Effector memory CD8-positive, alpha-beta T cell (primary cell): ENCODE data around the gene FLT3.

Experiments used
- ATAC-seq: fragments of 150-1000 bp; cut with Tn5 transposase; replicated peaks from 2 replicates; pipeline ENCODE4 v1.10.0; 2021; ENCODE audit warnings: mild to moderate bottlenecking, moderate library complexity
- DNase-seq, 3 experiments: peaks; one replicate each; pipeline ENCODE4 v3.0.0; 2021
- H3K27ac Mint-ChIP-seq, 2 donors: one replicate each; pipeline ENCODE4 v1.8.0; 2022; ENCODE audit warnings: mild to moderate bottlenecking in 2 of 2, mixed read lengths in 2 of 2, moderate library complexity in 2 of 2
- H3K27me3 Mint-ChIP-seq, 2 donors: one replicate each; pipeline ENCODE4 v1.8.0; 2022; ENCODE audit warnings: mixed read lengths in 2 of 2
- H3K36me3 Mint-ChIP-seq: one replicate; pipeline ENCODE4 v1.8.0; 2022; ENCODE audit warnings: mild to moderate bottlenecking, moderate library complexity, mixed read lengths; ENCODE audit not compliant: insufficient read depth
- H3K4me1 Mint-ChIP-seq, 2 donors: one replicate each; pipeline ENCODE4 v1.8.0; 2022; ENCODE audit warnings: low read depth in 2 of 2, mixed read lengths in 2 of 2
- H3K4me3 Mint-ChIP-seq, 2 donors: one replicate each; pipeline ENCODE4 v1.8.0; 2022; ENCODE audit warnings: mild to moderate bottlenecking in 2 of 2, mixed read lengths in 2 of 2, moderate library complexity in 2 of 2
- H3K9me3 Mint-ChIP-seq, 2 donors: one replicate each; pipeline ENCODE4 v1.8.0; 2022; ENCODE audit warnings: mixed read lengths in 2 of 2

The FLT3 gene

GRCh38 chr13:27976362-27977091, 123.8 kb downstream of the FLT3 start:
- H3K9me3 Mint-ChIP-seq: no peaks in the 10 kb centered on the region
- H3K36me3 Mint-ChIP-seq: no peaks in the 10 kb centered on the region
- DNase-seq (no peak), ATAC-seq (no peak)
- H3K4me3 Mint-ChIP-seq: no peak overlapping the region
- no peak overlapping the region for H3K27ac Mint-ChIP-seq
- H3K4me1 Mint-ChIP-seq: peaks cover 4 to 22% of the 10 kb centered on the region in 2 donors
- H3K27me3 Mint-ChIP-seq: peaks cover 72 to 100% of the 10 kb centered on the region in 2 donors

- Mint-ChIP-seq H3K9me3 (no peaks in the 10 kb centered on the region), H3K27me3 (peaks cover 72 to 100% of the 10 kb centered on the region in 2 donors), H3K4me1 (peaks cover 4 to 18% of the 10 kb centered on the region in 2 donors), H3K27ac (no peak overlapping the region), H3K4me3 (no peak overlapping the region), H3K36me3 (no peaks in the 10 kb centered on the region)
- no peak for DNase-seq
- ATAC-seq: no peak
These were observed 124.6 kb downstream of the FLT3 start for GRCh38 chr13:27975564-27976361.

- peaks cover 6 to 13% of the 10 kb centered on the region in 2 donors for H3K4me1 Mint-ChIP-seq
- ATAC-seq: no peak
- H3K36me3 Mint-ChIP-seq: no peaks in the 10 kb centered on the region
- H3K27ac Mint-ChIP-seq: no peak overlapping the region
- H3K27me3 Mint-ChIP-seq: peaks cover 74 to 100% of the 10 kb centered on the region in 2 donors
- DNase-seq: no peak
- H3K9me3 Mint-ChIP-seq: no peaks in the 10 kb centered on the region
- H3K4me3 Mint-ChIP-seq: no peak overlapping the region
These were observed 126.3 kb downstream of the FLT3 start for GRCh38 chr13:27973961-27974662.

GRCh38 chr13:27973291-27973690, 127.1 kb downstream of the FLT3 start:
- Mint-ChIP-seq H3K9me3 (no peaks in the 10 kb centered on the region), H3K4me1 (peaks cover 7 to 12% of the 10 kb centered on the region in 2 donors), H3K27ac (no peak overlapping the region), H3K27me3 (peaks cover 68 to 99% of the 10 kb centered on the region in 2 donors), H3K36me3 (no peaks in the 10 kb centered on the region), H3K4me3 (no peak overlapping the region)
- ATAC-seq (no peak), DNase-seq (no peak)

GRCh38 chr13:27972478-27972820, 127.9 kb downstream of the FLT3 start:
- H3K4me1 Mint-ChIP-seq: peaks cover 12 to 15% of the 10 kb centered on the region in 2 donors
- no peak for ATAC-seq
- no peak for DNase-seq
- H3K27ac Mint-ChIP-seq: no peak overlapping the region
- no peaks in the 10 kb centered on the region for H3K9me3 Mint-ChIP-seq
- no peak overlapping the region for H3K4me3 Mint-ChIP-seq
- no peaks in the 10 kb centered on the region for H3K36me3 Mint-ChIP-seq
- peaks cover 70 to 99% of the 10 kb centered on the region in 2 donors for H3K27me3 Mint-ChIP-seq

GRCh38 chr13:27971776-27972477, 128.4 kb downstream of the FLT3 start:
- H3K27ac Mint-ChIP-seq: no peak overlapping the region
- no peak overlapping the region for H3K4me3 Mint-ChIP-seq
- H3K9me3 Mint-ChIP-seq: no peaks in the 10 kb centered on the region
- peaks cover 12 to 20% of the 10 kb centered on the region in 2 donors for H3K4me1 Mint-ChIP-seq
- no peaks in the 10 kb centered on the region for H3K36me3 Mint-ChIP-seq
- no peak for DNase-seq
- no peak for ATAC-seq
- H3K27me3 Mint-ChIP-seq: peaks cover 70 to 99% of the 10 kb centered on the region in 2 donors

- peaks cover 12 to 20% of the 10 kb centered on the region in 2 donors for H3K4me1 Mint-ChIP-seq
These were observed 129.1 kb downstream of the FLT3 start for GRCh38 chr13:27971236-27971645.

GRCh38 chr13:27970382-27971235, 129.8 kb downstream of the FLT3 start:
- peaks cover 11 to 21% of the 10 kb centered on the region in 2 donors for H3K4me1 Mint-ChIP-seq
- no peak overlapping the region for H3K4me3 Mint-ChIP-seq
- H3K9me3 Mint-ChIP-seq: no peaks in the 10 kb centered on the region

More at GRCh38 chr13:27971236-27971645, 129.1 kb downstream of the FLT3 start:
- Mint-ChIP-seq H3K9me3 (no peaks in the 10 kb centered on the region), H3K4me3 (no peak overlapping the region), H3K27me3 (peaks cover 73 to 99% of the 10 kb centered on the region in 2 donors), H3K27ac (no peak overlapping the region), H3K36me3 (no peaks in the 10 kb centered on the region)
- ATAC-seq (no peak), DNase-seq (no peak)

GRCh38 chr13:27969866-27970229, 130.5 kb downstream of the FLT3 start:
- no peak overlapping the region for H3K27ac Mint-ChIP-seq
- no peak for DNase-seq
- H3K36me3 Mint-ChIP-seq: no peaks in the 10 kb centered on the region

More at GRCh38 chr13:27970382-27971235, 129.8 kb downstream of the FLT3 start:
- Mint-ChIP-seq H3K27ac (no peak overlapping the region), H3K36me3 (no peaks in the 10 kb centered on the region), H3K27me3 (peaks cover 73 to 99% of the 10 kb centered on the region in 2 donors)
- DNase-seq (no peak), ATAC-seq (no peak)

GRCh38 chr13:27969082-27969865, 131.1 kb downstream of the FLT3 start, which contains the start of gene CDX2:
Gene CDX2, minus strand, starts transcription at chr13:27969315. Its CDS starts 309 bp downstream, at chr13:27969006.
- Mint-ChIP-seq H3K4me3 (peak within 1 kb of the TSS; percentile 40 to 64), H3K9me3 (no peaks in the 10 kb centered on the region), H3K27ac (no peak within 1 kb of the TSS), H3K36me3 (no peaks in the 10 kb centered on the region), H3K4me1 (peaks cover 8 to 20% of the 10 kb centered on the region in 2 donors), H3K27me3 (peaks cover 71 to 99% of the 10 kb centered on the region in 2 donors)
- DNase-seq (no peak), ATAC-seq (no peak)

More at GRCh38 chr13:27969866-27970229, 130.5 kb downstream of the FLT3 start:
- ATAC-seq: no peak
- H3K4me3 Mint-ChIP-seq: no peak overlapping the region
- peaks cover 73 to 99% of the 10 kb centered on the region in 2 donors for H3K27me3 Mint-ChIP-seq
- H3K9me3 Mint-ChIP-seq: no peaks in the 10 kb centered on the region
- H3K4me1 Mint-ChIP-seq: peaks cover 8 to 20% of the 10 kb centered on the region in 2 donors

- Mint-ChIP-seq H3K4me1 (peaks cover 8 to 20% of the 10 kb centered on the region in 2 donors), H3K27me3 (peaks cover 70 to 99% of the 10 kb centered on the region in 2 donors), H3K27ac (no peak overlapping the region), H3K9me3 (no peaks in the 10 kb centered on the region), H3K36me3 (no peaks in the 10 kb centered on the region), H3K4me3 (peak overlapping the region in 1 of 2 donors; percentile 64)
- DNase-seq (no peak), ATAC-seq (no peak)
These were observed 131.9 kb downstream of the FLT3 start for GRCh38 chr13:27968316-27969081.
